Gastroesophageal sphincter (tissue), 4 donors: ENCODE data around the gene DNAJC22. TPM values are rescaled to one million over a fixed set of nuclear protein-coding genes. Genes with fewer than 3 reads are reported as not detected.

ENCODE experiments used
- ATAC-seq: fragments of 150-250 bp; one replicate; pipeline ENCODE4 v1.9.1; 2016; ENCODE audit warnings: mild to moderate bottlenecking, moderate library complexity
- H3K27ac ChIP-seq, 4 donors: fragments of 200-600 bp; sonication (generic) in 3 of 4; 1 replicate in 3 of 4; 2 replicates in 1 of 4; pipeline ENCODE4 v1.5.1; 2016 to 2019
- H3K27me3 ChIP-seq: fragments of 200-600 bp; sonication (generic); one replicate; pipeline ENCODE4 v1.5.1; 2019
- H3K36me3 ChIP-seq, 2 donors: fragments of 200-600 bp; sonication (generic); one replicate each; pipeline ENCODE4 v1.5.1; 2019; ENCODE audit warnings: control low read depth in 1 of 2
- H3K4me1 ChIP-seq, 3 donors: fragments of 200-600 bp; sonication (generic); 1 replicate in 2 of 3; 2 replicates in 1 of 3; pipeline ENCODE4 v1.5.1; 2016 to 2019; ENCODE audit warnings: control low read depth in 2 of 3
- H3K4me3 ChIP-seq, 2 donors: fragments of 200-600 bp; sonication (generic); one replicate each; pipeline ENCODE4 v1.5.1; 2019; ENCODE audit warnings: mild to moderate bottlenecking in 1 of 2, moderate library complexity in 1 of 2
- H3K9me3 ChIP-seq, 3 donors: fragments of 200-600 bp; sonication (generic); one replicate each; pipeline ENCODE4 v1.5.1; 2017 to 2019; ENCODE audit warnings: control low read depth in 2 of 3
- CTCF ChIP-seq, 4 experiments: fragments of 200-600 bp in 2 of 4; fragments of 450-650 bp in 2 of 4; sonication (generic) in 1 of 4; IDR thresholded peaks; one replicate each; pipeline ENCODE4 v1.5.1; 2017 to 2019; ENCODE audit warnings: antibody characterized with exemption in 4 of 4, mild to moderate bottlenecking in 2 of 4, moderate library complexity in 2 of 4
- EP300 ChIP-seq: sonication (generic); formaldehyde crosslinking; IDR thresholded peaks from one replicate; pipeline ENCODE4 v1.6.1; 2017; ENCODE audit warnings: antibody characterized with exemption, mild to moderate bottlenecking
- POLR2A ChIP-seq, 2 donors: fragments of 450-650 bp; IDR thresholded peaks; one replicate each; pipeline ENCODE4 v1.6.1; 2017; ENCODE audit warnings: antibody characterized with exemption in 2 of 2, mild to moderate bottlenecking in 2 of 2, moderate library complexity in 1 of 2
- POLR2AphosphoS5 ChIP-seq: sonication (generic); formaldehyde crosslinking; IDR thresholded peaks from one replicate; pipeline ENCODE4 v1.6.1; 2017; ENCODE audit warnings: antibody characterized with exemption
- WGBS, 2 donors: methylation state at CpG; one replicate each; pipeline ENCODE4 v1.1.5; 2018; ENCODE audit warnings: low coverage in 1 of 2; 5-methylcytosine and 5-hydroxymethylcytosine counted together
- total RNA-seq, 4 donors: library from RNA; depleted of rRNA; stranded (reverse); fragments of >200 nt; gene quantifications; one replicate each; pipeline ENCODE4 v1.1.0, GENCODE V29; 2016

The DNAJC22 gene
- total RNA-seq, 4 donors from 2014 or later = 0.08 to 0.40 TPM; not detected in 2

- Histone ChIP-seq H3K36me3 (no peaks in the 10 kb centered on the region), H3K9me3 (no peaks in the 10 kb centered on the region), H3K4me1 (peaks cover 0 to 18% (median 6%) of the 10 kb centered on the region in 3 donors), H3K4me3 (no peak overlapping the region), H3K27ac (no peak overlapping the region), H3K27me3 (peaks cover 29% of the 10 kb centered on the region)
- ATAC-seq = no peak
- TF ChIP-seq POLR2A (IDR thresholded peaks at IDR 0.05) (no peak), CTCF (IDR thresholded peaks at IDR 0.05) (no peak), POLR2AphosphoS5 (no peak), EP300 (no peak)
Measured at GRCh38 chr12:49327368-49327767, 19.3 kb upstream of the DNAJC22 start.

DNA sequence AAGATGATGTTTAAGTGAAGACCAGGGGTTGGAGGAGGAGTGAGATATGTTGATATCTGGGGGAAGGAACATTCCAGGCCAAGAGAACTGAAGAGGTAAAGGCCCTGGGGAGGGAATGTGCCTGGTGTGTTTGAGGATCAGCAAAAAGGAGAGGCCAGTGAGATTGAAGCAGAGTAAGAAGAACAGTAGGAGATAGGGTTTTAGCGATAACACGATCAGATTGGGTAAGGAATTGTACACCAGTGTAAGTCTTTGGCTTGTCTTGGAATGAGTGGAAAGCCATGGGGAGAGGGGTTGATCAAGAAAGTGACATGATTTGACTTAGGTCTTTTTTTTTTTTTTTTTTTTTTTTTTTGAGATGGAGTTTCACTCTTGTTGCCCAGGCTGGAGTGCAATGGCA is 18.8 kb upstream of the DNAJC22 start:
- Histone ChIP-seq H3K27me3 (peaks cover 35% of the 10 kb centered on the region), H3K4me1 (peaks cover 0 to 18% (median 5%) of the 10 kb centered on the region in 3 donors), H3K36me3 (no peaks in the 10 kb centered on the region), H3K9me3 (no peaks in the 10 kb centered on the region), H3K27ac (no peak overlapping the region), H3K4me3 (no peak overlapping the region)
- TF ChIP-seq CTCF (IDR thresholded peaks at IDR 0.05) = no peak
- 91 to 95% methylated on average over 2 of the region's 2 CpGs for WGBS, 2 donors
- no peak for ATAC-seq

DNA sequence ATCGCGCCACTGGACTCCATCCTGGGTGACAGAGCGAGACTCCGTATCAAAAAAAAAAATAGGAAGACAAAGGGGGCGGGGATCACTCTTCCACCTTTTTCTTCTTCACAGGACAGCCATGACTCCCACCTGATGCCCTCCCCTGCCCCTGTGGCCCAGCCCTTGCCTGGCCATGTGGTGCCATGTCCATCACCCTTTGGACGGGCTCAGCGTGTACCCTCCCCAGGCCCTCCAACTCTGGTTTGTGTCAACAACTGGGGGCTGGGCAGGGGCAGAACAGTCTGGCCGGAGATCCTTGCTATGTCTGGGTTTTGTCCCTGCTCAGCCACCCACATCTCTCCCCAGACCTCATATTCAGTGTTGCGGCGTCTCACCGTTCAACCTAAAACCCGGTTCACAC is 17.9 kb upstream of the DNAJC22 start:
- H3K9me3 ChIP-seq = no peaks in the 10 kb centered on the region
- H3K36me3 ChIP-seq = no peaks in the 10 kb centered on the region
- H3K27ac ChIP-seq = no peak overlapping the region
- H3K4me3 ChIP-seq = no peak overlapping the region
- peaks cover 0 to 16% (median 0%) of the 10 kb centered on the region in 3 donors for H3K4me1 ChIP-seq
- peaks cover 44% of the 10 kb centered on the region for H3K27me3 ChIP-seq
- no peak for ATAC-seq
- no peak for TF ChIP-seq POLR2A (IDR thresholded peaks at IDR 0.05)
- TF ChIP-seq EP300 = no peak
- no peak for TF ChIP-seq CTCF (IDR thresholded peaks at IDR 0.05)
- TF ChIP-seq POLR2AphosphoS5 = no peak
- WGBS, 2 donors = 90 to 93% methylated on average over 2 to 5 of the region's 12 CpGs

DNA sequence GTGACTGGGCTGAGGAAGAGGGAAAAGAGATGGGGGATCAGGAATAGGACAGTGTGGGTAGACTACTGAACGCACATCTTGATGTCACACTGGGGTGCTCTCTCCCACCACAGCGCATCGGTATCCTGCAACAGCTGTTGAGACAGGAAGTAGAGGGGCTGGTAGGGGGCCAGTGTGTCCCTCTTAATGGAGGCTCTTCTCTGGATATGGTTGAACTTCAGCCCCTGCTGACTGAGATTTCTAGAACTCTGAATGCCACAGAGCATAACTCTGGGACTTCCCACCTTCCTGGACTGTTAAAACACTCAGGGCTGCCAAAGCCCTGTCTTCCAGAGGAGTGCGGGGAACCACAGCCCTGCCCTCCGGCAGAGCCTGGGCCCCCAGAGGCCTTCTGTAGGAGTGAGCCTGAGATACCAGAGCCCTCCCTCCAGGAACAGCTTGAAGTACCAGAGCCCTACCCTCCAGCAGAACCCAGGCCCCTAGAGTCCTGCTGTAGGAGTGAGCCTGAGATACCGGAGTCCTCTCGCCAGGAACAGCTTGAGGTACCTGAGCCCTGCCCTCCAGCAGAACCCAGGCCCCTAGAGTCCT is 16.6 kb upstream of the DNAJC22 start:
- TF ChIP-seq CTCF (IDR thresholded peaks at IDR 0.05) = no peak
- no peak for TF ChIP-seq POLR2AphosphoS5
- Histone ChIP-seq H3K27ac (no peak overlapping the region), H3K9me3 (no peaks in the 10 kb centered on the region), H3K27me3 (peaks cover 57% of the 10 kb centered on the region), H3K4me1 (peaks cover 0 to 16% (median 0%) of the 10 kb centered on the region in 3 donors), H3K4me3 (no peak overlapping the region), H3K36me3 (no peaks in the 10 kb centered on the region)
- ATAC-seq = no peak
- 77 to 96% methylated on average over 3 to 4 of the region's 7 CpGs for WGBS, 2 donors

DNA sequence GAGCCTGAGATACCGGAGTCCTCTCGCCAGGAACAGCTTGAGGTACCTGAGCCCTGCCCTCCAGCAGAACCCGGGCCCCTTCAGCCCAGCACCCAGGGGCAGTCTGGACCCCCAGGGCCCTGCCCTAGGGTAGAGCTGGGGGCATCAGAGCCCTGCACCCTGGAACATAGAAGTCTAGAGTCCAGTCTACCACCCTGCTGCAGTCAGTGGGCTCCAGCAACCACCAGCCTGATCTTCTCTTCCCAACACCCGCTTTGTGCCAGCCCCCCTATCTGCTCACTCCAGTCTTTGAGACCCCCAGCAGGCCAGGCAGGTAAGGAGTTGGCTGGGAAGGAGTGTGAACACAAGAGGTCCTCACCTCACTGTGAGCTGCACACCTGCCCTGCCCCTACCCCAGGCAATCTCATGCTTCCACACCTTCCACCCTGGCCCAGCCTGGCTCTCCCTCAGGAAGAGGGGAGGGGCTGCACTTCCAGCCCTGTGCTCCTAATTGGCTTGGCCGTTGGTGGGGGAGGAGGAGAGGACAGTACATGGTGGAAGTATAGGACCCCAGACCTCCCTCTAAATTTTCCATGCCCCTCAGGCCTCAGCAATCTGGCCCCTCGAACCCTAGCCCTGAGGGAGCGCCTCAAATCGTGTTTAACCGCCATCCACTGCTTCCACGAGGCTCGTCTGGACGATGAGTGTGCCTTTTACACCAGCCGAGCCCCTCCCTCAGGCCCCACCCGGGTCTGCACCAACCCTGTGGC is 15.9 kb upstream of the DNAJC22 start:
- Histone ChIP-seq H3K4me1 (peaks cover 0 to 16% (median 0%) of the 10 kb centered on the region in 3 donors), H3K36me3 (no peaks in the 10 kb centered on the region), H3K4me3 (no peak overlapping the region), H3K9me3 (no peaks in the 10 kb centered on the region), H3K27ac (no peak overlapping the region), H3K27me3 (peaks cover 64% of the 10 kb centered on the region)
- ATAC-seq = no peak
- TF ChIP-seq CTCF (IDR thresholded peaks at IDR 0.05) (no peak), POLR2A (IDR thresholded peaks at IDR 0.05) (no peak), EP300 (no peak), POLR2AphosphoS5 (no peak)
- 60% methylated on average over 1 of the region's 14 CpGs; no CpG with 5 or more reads in 1 of the 2 donors for WGBS, 2 donors
